ENCODE results near the gene RNU1-2.
"Not testable (repeated sequence)": the region's sequence is repeated elsewhere in the genome, so short reads cannot be mapped to it uniquely, and the experiment has no call there.

The RNU1-2 gene

DNA sequence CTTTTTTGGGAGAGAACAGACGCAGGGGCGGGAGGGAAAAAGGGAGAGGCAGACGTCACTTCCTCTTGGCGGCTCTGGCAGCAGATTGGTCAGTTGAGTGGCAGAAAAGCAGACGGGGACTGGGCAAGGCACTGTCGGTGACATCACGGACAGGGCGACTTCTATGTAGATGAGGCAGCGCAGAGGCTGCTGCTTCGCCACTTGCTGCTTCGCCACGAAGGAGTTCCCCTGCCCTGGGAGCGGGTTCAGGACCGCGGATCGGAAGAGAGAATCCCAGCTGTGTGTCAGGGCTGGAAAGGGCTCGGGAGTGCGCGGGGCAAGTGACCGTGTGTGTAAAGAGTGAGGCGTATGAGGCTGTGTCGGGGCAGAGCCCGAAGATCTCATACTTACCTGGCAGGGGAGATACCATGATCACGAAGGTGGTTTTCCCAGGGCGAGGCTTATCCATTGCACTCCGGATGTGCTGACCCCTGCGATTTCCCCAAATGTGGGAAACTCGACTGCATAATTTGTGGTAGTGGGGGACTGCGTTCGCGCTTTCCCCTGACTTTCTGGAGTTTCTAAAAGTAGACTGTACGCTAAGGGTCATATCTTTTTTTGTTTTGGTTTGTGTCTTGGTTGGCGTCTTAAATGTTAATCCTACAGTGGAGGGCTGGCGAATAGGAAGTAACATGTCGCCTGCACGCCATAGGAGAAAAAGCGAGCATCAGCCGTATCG lies at the start of gene RNU1-2:
RNU1-2 (plus strand) TSS at position 383 of the 718 bp plus-strand sequence.
- peak; percentile 88 for DNase-seq (ENCODE audit: extremely low read depth, insufficient read length)
- H3K27me3 ChIP-seq (replicated peaks; ENCODE audit: control insufficient read depth, insufficient read depth, low read length) = not testable (repeated sequence)
- peak within 1 kb of the TSS; percentile 46 for H3K4me3 ChIP-seq (replicated peaks; ENCODE audit: low read depth, low read length)

DNA sequence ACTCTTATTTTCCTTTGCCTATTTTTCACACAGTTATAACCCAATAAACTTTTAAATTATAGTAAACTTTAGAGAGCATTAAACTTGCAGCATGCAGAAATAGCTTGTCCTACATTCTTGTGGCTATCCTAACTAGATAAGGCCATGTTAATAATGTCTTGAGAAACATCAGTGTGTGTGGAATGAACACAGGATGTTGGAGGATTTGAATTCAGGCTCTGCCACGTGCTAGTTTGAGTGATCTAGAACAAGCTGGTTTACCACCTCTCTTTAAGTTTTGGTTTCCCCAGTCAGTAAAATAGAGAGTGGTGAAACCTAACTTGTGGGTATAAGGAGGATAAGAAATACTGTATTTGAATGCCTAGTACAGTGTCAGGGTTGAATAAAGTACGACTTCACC lies 39.6 kb upstream of the RNU1-2 start:
- not testable (repeated sequence) for H3K27me3 ChIP-seq (replicated peaks; ENCODE audit: control insufficient read depth, insufficient read depth, low read length); H3K36me3 ChIP-seq (ENCODE audit: control insufficient read depth, insufficient read depth, low read length); H3K4me3 ChIP-seq (replicated peaks; ENCODE audit: low read depth, low read length); DNase-seq (ENCODE audit: extremely low read depth, insufficient read length)

More for the DNA sequence above, at the start of gene RNU1-2:
- not testable (repeated sequence) for H3K36me3 ChIP-seq (ENCODE audit: control insufficient read depth, insufficient read depth, low read length)

DNA sequence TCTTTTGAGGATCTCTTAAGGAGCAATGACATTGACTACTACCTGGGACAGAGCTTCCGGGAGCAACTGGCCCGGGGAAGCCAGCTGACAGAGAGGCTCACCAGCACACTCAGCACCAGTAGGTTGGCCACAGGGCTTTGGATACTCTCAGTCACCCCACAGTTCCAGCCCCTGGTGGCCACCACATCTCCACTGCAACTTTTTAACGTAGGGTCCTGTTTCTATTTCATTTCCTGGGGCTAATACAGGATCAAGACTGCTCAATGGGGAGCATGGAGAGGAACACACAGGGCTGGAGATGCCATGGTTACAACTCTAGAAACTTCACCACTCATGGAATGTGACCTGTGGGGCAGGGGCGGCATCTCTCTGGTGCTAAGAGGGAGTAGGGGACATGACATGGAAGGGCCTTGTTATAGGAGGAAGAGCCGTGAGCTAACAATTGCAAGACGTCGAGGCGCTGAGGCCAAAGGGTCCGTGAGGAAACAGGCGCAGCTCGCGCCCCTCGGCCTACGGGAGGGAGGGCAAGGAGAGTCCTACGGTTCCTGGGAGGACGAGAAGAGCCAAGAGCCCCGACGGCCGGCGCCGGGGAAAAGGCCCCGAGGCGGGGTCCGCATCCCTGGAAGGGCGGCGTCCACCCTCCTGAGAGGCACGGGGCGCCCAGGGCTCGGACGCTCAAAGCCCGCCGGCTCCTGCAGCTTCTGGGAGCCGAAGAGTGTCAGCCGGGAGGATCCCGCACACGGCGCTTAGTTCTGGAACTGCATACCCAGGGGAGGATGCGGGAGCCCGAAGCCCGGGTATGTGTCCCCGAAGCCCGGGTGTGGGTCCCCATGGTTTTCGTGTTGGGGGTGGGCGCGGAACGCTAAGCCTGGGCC lies 36.4 kb upstream of the RNU1-2 start:
- H3K4me3 ChIP-seq (replicated peaks; ENCODE audit: low read depth, low read length); DNase-seq (ENCODE audit: extremely low read depth, insufficient read length); H3K36me3 ChIP-seq (ENCODE audit: control insufficient read depth, insufficient read depth, low read length); H3K27me3 ChIP-seq (replicated peaks; ENCODE audit: control insufficient read depth, insufficient read depth, low read length): not testable (repeated sequence)

DNA sequence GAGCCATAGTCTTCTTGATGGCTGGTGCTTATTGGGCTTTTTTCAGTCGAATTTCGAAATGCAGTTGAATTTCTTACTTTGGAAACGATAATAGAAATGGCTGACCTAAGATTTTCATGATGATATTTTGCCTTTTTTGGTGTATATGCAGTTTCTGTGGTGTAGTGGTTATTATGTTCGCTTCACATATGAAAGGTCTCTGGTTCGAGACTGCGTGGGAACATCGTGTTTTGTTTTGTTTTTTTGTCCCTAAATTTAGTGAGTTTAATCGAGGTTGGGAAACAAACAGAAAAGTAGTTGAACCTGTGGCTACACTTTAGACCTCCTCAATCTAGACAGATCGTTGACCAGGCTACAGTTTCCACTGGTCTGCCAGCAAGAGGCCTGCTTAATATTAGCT lies 35.7 kb upstream of the RNU1-2 start:
- not testable (repeated sequence) for H3K36me3 ChIP-seq (ENCODE audit: control insufficient read depth, insufficient read depth, low read length); H3K27me3 ChIP-seq (replicated peaks; ENCODE audit: control insufficient read depth, insufficient read depth, low read length); H3K4me3 ChIP-seq (replicated peaks; ENCODE audit: low read depth, low read length); DNase-seq (ENCODE audit: extremely low read depth, insufficient read length)

DNA sequence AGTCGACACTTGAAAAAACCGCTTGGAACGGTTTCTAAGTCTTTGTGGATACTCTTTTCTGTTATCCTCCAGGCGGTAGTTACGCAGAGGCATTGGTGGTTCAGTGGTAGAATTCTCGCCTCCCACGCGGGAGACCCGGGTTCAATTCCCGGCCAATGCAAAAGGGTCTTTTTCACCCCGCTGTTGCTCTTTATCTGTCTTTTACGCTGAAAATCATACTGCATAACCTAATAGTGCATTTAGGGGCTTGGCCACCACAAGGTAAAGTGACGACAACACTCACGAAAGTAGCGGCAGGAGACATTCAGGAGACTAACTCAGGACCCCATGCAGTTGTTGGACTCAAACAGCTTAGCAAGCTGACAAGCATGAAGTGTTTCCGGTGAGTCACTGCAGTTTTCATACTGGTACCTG lies 33.9 kb upstream of the RNU1-2 start:
- not testable (repeated sequence) for H3K4me3 ChIP-seq (replicated peaks; ENCODE audit: low read depth, low read length); H3K36me3 ChIP-seq (ENCODE audit: control insufficient read depth, insufficient read depth, low read length); DNase-seq (ENCODE audit: extremely low read depth, insufficient read length); H3K27me3 ChIP-seq (replicated peaks; ENCODE audit: control insufficient read depth, insufficient read depth, low read length)

DNA sequence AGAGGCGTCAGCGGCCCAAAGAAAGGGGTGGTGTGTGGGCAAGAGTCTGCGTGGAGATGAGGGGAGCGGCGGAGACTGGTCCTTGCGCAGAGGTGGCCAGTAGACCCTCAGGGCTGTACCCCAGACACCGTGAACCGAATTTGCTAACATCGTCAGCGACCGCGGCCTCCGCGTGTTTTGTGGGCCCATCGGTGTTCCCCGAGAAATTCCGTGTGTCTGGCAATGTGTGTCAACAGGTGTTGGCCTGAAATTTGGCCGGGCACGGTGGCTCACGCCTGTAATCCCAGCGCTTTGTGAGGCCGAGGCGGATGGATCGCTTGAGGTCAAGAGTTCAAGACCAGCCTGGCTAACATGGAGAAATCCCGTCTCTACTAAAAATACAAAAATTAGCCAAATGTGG lies 33.4 kb upstream of the RNU1-2 start:
- H3K27me3 ChIP-seq (replicated peaks; ENCODE audit: control insufficient read depth, insufficient read depth, low read length); DNase-seq (ENCODE audit: extremely low read depth, insufficient read length); H3K36me3 ChIP-seq (ENCODE audit: control insufficient read depth, insufficient read depth, low read length); H3K4me3 ChIP-seq (replicated peaks; ENCODE audit: low read depth, low read length): not testable (repeated sequence)

DNA sequence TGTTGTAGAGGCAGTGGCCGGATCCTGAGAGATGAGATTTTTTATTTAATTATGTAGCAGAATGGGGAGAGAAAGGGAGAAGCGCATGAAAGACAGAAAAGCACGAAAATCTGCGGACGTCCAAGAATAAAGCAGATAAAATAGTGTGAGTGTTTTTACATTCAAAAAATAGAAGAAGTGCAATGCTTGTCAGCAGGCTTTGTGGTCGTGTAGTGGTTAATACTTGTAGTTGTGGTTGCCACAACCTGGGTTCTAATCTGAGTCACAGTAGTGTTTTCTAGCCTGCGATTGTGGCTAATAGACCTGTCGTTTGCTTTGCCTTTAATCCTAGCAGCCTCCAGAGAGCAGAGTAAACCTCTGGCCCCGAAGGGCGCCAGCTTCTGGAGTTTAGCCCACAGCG lies 32.8 kb upstream of the RNU1-2 start:
- not testable (repeated sequence) for H3K4me3 ChIP-seq (replicated peaks; ENCODE audit: low read depth, low read length); DNase-seq (ENCODE audit: extremely low read depth, insufficient read length); H3K27me3 ChIP-seq (replicated peaks; ENCODE audit: control insufficient read depth, insufficient read depth, low read length); H3K36me3 ChIP-seq (ENCODE audit: control insufficient read depth, insufficient read depth, low read length)

DNA sequence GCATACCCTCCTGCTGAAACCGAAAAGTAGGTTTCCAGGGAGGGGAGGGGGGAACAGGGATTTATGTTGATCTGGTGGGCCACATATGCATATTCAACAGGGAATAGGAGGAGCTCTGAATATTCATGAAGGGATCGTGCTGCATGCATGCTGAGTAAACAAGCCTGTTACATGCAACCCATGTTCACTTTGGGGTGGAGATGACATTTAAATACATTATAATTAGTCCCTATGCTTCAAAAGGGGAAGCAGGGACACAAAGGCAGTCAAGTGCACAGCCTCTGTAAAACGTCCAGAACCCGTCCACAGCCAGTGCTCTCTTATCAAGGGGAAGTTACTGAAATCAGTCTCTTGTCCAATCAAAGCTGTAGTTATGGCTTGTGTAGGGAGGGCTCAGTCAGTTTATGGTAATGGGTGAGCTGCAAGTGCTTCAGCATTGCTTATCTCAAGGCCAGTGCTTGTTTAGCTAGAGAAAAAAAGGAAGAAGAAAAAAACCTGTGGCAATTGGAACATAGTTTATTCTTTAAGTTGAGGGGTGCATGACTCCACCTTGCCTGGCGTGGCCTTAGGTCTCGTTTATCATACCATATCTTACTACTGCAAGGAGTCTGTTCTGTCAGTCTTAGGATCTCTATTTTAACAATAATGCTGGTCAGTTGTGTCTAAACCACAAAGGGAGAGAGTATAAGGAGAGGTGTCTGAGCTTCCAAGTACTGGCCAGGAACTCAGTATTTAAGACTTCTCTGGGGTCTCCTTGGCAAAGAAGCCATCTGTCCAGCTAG lies 28.7 kb upstream of the RNU1-2 start:
- H3K36me3 ChIP-seq (ENCODE audit: control insufficient read depth, insufficient read depth, low read length); H3K4me3 ChIP-seq (replicated peaks; ENCODE audit: low read depth, low read length); H3K27me3 ChIP-seq (replicated peaks; ENCODE audit: control insufficient read depth, insufficient read depth, low read length); DNase-seq (ENCODE audit: extremely low read depth, insufficient read length): not testable (repeated sequence)

DNA sequence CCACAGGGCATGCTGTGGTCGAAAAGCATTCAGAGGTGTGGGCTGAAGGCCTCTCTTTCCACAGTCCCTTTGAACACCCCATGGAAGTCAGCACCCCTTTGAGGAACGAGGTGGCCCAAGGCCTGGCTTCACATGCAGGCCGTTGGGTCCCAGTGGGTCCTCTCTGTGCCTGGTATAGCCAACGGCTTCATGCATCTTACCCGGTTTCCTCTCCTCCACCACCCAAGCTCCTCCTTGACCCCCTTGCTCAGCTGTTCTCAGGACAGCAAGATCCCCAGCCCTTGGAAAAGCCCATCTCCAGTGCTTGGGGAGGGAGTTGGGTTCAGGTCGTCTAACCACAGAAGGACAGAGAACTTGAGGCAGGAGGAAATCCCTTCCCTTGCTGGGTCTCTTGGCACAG lies 27.0 kb upstream of the RNU1-2 start:
- DNase-seq (ENCODE audit: extremely low read depth, insufficient read length); H3K4me3 ChIP-seq (replicated peaks; ENCODE audit: low read depth, low read length); H3K27me3 ChIP-seq (replicated peaks; ENCODE audit: control insufficient read depth, insufficient read depth, low read length): not testable (repeated sequence)

DNA sequence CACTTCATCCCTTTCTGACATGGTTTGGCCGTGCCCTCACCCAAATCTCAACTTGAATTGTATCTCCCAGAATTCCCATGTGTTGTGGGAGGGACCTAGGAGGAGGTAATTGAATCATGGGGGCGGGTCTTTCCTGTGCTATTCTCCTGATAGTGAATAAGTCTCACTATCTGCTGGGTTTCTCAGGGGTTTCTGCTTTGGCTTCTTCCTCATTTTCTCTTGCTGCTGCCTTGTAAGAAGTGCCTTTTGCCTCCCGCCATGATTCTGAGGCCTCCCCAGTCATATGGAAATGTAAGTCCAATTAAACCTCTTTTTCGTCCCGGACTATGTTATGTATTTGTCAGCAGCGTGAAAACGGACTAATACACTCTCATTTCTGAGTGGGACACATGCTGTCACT lies 25.8 kb upstream of the RNU1-2 start:
- not testable (repeated sequence) for H3K36me3 ChIP-seq (ENCODE audit: control insufficient read depth, insufficient read depth, low read length); H3K4me3 ChIP-seq (replicated peaks; ENCODE audit: low read depth, low read length); DNase-seq (ENCODE audit: extremely low read depth, insufficient read length)

More for the DNA sequence above, 27.0 kb upstream of the RNU1-2 start:
- not testable (repeated sequence) for H3K36me3 ChIP-seq (ENCODE audit: control insufficient read depth, insufficient read depth, low read length)

DNA sequence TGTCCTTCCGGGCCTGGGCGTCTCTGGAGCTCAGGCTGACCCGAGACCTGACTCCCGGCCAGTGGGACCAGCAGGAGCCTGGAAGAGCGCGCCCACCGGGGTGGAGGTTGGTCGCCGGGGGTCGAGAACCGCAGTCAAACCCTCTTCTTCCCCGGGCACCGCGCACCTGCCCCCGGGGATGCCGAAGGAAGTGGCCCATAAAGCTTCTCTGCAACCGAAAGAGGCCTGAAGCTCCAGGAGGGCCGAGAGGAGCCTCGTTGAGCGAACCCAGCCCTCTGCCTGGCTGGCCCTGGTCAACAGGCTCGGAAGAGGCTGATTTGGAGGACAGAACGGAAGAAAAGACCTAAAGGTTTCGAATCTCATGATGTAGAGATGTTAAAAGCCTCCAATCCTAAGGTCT lies 24.6 kb upstream of the RNU1-2 start:
- not testable (repeated sequence) for H3K36me3 ChIP-seq (ENCODE audit: control insufficient read depth, insufficient read depth, low read length); H3K27me3 ChIP-seq (replicated peaks; ENCODE audit: control insufficient read depth, insufficient read depth, low read length); DNase-seq (ENCODE audit: extremely low read depth, insufficient read length); H3K4me3 ChIP-seq (replicated peaks; ENCODE audit: low read depth, low read length)

More for the DNA sequence above, 25.8 kb upstream of the RNU1-2 start:
- not testable (repeated sequence) for H3K27me3 ChIP-seq (replicated peaks; ENCODE audit: control insufficient read depth, insufficient read depth, low read length)

DNA sequence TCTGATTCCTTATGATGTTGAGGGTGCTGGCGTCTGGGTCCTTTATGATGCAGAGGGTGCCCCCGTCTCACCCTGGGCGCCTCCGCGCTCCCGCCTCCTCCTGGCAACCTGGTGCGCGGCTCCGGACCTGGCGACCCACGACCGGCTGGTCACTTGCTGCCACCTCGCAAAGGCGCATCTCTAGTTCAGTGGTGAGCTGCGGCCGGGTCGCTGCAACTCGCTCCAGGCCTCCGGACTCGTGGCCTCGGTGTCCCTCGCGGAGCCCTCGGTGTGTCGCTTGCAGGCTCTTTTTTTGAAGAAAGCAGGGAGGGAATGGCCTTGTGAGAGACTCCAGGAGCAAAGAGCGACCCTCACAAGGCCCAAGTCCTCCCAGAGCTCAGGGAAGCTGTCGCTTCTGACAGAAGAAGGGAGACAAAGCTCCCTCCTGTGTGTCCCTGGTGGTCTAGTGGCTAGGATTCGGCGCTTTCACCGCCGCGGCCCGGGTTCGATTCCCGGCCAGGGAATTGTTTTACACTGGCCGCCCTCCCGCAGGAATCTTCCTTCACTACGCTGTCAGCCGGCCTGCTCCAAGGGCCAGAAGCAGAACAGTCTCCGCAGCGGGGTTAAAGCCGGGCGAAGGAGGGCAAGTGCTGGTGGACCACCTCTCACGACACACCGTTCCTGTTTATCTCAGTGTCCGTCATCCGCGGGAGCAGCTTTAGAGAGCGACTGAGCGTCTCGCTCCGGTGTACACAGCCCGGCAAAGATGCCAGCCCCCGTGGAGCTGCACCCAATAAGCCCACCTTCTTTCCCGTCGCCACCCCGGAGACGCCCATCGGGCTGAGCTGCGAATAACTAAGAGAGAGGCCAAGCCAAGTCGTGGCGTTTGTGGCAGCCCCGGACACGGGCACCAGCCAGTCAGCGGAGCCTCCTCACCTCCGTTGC lies 23.4 kb upstream of the RNU1-2 start:
- peak; percentile 55 for DNase-seq (ENCODE audit: extremely low read depth, insufficient read length)
- H3K36me3 ChIP-seq (ENCODE audit: control insufficient read depth, insufficient read depth, low read length); H3K4me3 ChIP-seq (replicated peaks; ENCODE audit: low read depth, low read length); H3K27me3 ChIP-seq (replicated peaks; ENCODE audit: control insufficient read depth, insufficient read depth, low read length): not testable (repeated sequence)

Data from GM06990 (cell line).